WI38 (cell line): ENCODE results near the gene ABCA9.

Source experiments
- H3K4me3 ChIP-seq: 2 replicates; pipeline ENCODE4 v1.5.1; 2011; ENCODE audit warnings: low read depth, mild to moderate bottlenecking, control low read depth, low read length
- CTCF ChIP-seq: IDR thresholded peaks from 2 replicates; pipeline ENCODE4 v1.5.1; 2012; ENCODE audit warnings: low read depth, mild to moderate bottlenecking, control low read depth, low read length

ABCA9 gene

GRCh38 chr17:69050999-69051775 lies 9.5 kb downstream of the ABCA9 start:
- TF ChIP-seq CTCF: no peak

GRCh38 chr17:69048634-69049033 lies 12.1 kb downstream of the ABCA9 start:
- H3K4me3 ChIP-seq: no peak overlapping the region
- no peak for TF ChIP-seq CTCF

More at GRCh38 chr17:69050999-69051775, 9.5 kb downstream of the ABCA9 start:
- no peak overlapping the region for H3K4me3 ChIP-seq

- H3K4me3 ChIP-seq: no peak overlapping the region
- TF ChIP-seq CTCF: no peak
Measured at GRCh38 chr17:69047368-69048263, 13.1 kb downstream of the ABCA9 start.

GRCh38 chr17:69046121-69046807 lies 14.5 kb downstream of the ABCA9 start:
- H3K4me3 ChIP-seq: no peak overlapping the region
- TF ChIP-seq CTCF: no peak

GRCh38 chr17:69045646-69046045 lies 15.1 kb downstream of the ABCA9 start:
- no peak for TF ChIP-seq CTCF
- H3K4me3 ChIP-seq: no peak overlapping the region

GRCh38 chr17:69044371-69044770 lies 16.4 kb downstream of the ABCA9 start:
- H3K4me3 ChIP-seq: no peak overlapping the region
- TF ChIP-seq CTCF: no peak
